ENCODE results near the gene SLC35F2.
"Not testable (repeated sequence)": the region's sequence is repeated elsewhere in the genome, so short reads cannot be mapped to it uniquely, and the experiment has no call there.

Gene SLC35F2, protein sequence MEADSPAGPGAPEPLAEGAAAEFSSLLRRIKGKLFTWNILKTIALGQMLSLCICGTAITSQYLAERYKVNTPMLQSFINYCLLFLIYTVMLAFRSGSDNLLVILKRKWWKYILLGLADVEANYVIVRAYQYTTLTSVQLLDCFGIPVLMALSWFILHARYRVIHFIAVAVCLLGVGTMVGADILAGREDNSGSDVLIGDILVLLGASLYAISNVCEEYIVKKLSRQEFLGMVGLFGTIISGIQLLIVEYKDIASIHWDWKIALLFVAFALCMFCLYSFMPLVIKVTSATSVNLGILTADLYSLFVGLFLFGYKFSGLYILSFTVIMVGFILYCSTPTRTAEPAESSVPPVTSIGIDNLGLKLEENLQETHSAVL

GRCh38 chr11:107858217-107859070 lies at the start of gene SLC35F2:
Gene SLC35F2 (minus strand): TSS chr11:107858787. CDS start chr11:107858767, 20 bp downstream.
- DNase-seq, result peak; percentile 56

GRCh38 chr11:107908211-107908610 lies 49.6 kb upstream of the SLC35F2 start:
- DNase-seq, result no peak

DNA sequence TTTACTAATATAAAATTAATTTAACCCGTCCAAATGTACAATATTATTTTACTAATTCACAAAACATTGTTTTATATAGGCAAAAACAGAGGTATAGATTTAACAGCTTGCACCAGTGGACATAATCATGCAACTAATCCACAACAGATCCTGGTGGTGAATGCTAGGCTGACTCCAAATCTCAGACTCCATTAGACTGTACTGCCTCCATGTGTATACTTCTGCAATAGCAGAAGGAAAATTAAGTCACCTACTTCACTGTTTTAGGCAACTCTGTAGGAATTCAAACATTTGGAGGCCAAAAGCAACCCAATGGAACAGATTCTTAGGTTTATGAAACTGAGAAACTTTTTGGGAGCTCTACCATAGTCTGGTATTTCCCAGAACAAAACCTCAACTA lies 39.7 kb upstream of the SLC35F2 start:
- DNase-seq, result no peak

- DNase-seq, result no peak
Observed at GRCh38 chr11:107882095-107882820, 23.7 kb upstream of the SLC35F2 start.

- DNase-seq, result not testable (repeated sequence)
Observed at GRCh38 chr11:107881471-107881870, 22.9 kb upstream of the SLC35F2 start.

GRCh38 chr11:107876141-107876540 lies 17.6 kb upstream of the SLC35F2 start:
- no peak for DNase-seq

- DNase-seq, result no peak
Observed at GRCh38 chr11:107864591-107864990, 6.0 kb upstream of the SLC35F2 start.

DNA sequence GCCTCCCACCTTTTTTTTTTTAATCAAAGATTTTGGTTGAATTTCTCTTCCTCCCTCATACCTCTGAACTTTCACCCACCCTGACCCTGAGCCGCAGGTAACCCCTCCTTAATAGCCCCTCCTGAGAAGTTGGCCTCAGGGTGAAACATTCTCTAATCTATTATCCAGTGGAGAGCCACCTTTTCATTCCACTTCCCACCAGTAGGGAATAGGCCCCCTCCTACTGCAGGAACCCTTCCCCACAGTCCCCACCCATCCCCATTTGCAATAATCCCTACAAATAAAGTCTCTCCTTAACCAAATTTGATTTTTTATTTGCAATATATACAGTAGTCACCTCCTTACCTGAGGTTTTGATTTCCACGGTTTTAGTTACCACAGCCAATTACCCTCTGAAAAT lies 2.1 kb upstream of the SLC35F2 start:
- DNase-seq, result no peak

DNA sequence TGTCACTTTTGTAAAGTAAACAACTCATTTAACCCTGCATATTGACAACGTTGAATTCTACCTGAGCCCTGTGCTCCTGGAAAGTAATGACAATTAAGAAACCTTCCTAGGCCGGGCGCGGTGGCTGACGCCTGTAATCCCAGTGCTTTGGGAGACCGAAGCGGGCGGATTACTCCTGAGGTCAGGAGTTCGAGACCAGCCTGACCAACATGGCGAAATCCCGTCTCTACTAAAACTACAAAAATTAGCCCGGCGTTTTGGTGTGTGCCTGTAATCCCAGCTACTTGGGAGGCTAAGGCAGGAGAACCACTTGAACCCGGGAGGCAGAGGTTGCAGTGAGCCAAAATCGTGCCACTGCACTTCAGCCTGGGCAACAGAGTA lies 1.6 kb upstream of the SLC35F2 start:
- DNase-seq, result not testable (repeated sequence)

DNA sequence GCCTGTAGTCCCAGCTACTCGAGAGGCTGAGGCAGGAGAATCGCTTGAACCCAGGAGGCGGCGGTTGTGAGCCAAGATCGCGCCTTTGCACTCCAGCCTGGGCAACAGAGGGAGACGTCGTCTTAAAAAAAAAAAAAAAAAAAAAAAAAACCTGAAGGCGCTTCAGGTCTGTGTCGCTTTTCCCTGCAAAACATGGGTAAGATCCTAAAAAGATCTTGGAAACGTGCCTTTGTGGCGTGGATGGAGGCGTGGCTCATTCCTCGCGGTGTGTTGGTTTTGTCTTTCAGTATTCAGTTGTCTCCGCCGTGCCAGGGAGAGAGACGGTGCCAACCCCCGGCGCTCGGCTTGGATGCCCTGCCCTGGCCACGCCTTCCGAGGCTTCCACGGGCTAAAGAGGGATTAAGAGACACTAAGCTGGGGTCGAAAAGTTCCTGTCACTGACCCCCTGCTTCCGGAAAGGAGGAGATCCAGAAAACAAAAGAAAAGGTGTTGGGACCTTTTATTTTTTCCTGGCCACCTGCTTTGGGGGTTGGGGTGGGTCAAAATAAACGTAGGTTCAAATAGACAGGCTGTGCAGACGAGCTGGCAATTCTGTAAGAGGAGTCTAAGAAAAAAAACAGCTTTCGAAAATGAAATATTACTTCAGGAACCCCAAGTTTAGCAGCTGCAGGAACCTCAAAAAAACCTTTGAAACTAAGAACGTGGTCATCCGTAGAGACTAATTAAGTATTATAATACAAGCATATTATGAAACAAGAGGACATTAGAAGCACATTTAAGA lies 1.1 kb upstream of the SLC35F2 start:
- peak; percentile 13 for DNase-seq

GRCh38 chr11:107857550-107858216 lies 904 bp downstream of the SLC35F2 start:
- no peak for DNase-seq

GRCh38 chr11:107856981-107857517 lies 1.5 kb downstream of the SLC35F2 start:
- no peak for DNase-seq

GRCh38 chr11:107856180-107856980 lies 2.2 kb downstream of the SLC35F2 start:
- DNase-seq, result no peak

DNA sequence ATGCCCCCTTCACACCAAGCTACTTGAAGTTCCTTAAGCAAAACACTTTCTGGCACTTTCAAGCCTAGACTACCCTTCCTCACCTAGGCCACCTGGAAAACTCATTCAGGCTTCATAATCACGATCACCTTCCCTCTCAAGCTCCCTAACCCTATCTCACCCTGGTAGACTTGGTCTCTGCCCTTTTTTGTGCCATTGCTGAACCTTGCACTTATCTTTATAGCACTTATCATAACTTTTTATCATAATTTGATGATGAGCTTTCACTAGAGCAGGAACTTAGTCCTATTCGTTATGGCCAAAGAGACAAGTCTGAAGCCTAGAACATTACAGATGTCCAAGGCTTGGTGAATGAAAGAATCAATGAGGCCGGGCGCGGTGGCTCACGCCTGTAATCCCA lies 5.5 kb downstream of the SLC35F2 start:
- no peak for DNase-seq

GRCh38 chr11:107851704-107852310 lies 6.8 kb downstream of the SLC35F2 start:
- no peak for DNase-seq

- no peak for DNase-seq
Observed at GRCh38 chr11:107849790-107850189, 8.8 kb downstream of the SLC35F2 start.

DNA sequence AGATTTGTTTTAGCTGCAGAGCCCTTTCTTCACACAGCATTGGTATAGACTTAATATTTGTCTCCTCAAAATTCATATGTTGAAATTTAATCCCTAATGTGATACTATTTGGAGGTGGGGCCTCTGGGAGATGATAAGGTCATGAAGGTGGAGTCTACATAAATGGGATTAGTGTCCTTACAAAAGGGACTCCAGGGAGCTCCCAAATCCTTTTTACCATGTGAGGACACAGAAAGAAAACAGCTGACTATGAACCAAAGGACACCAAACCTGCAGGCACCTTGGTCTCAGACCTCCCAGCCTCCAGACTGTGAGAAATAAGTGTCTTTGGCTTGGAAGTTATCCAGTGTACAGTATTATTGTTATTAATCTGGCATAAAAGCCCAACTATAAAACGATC lies 10.2 kb downstream of the SLC35F2 start:
- DNase-seq, result no peak

- no peak for DNase-seq
Observed at GRCh38 chr11:107847184-107847583, 11.4 kb downstream of the SLC35F2 start.

- no peak for DNase-seq
Observed at GRCh38 chr11:107844041-107844440, 14.5 kb downstream of the SLC35F2 start.

- DNase-seq, result no peak
Observed at GRCh38 chr11:107842412-107843100, 16.0 kb downstream of the SLC35F2 start.

All from activated effector memory CD4-positive, alpha-beta T cell treated with Interleukin-2 at 50 U/mL for 16 hours (primary cell).